ENCODE measurements around the gene CEP41.

- TF ChIP-seq CTCF (IDR thresholded peaks at IDR 0.05; ENCODE audit: insufficient read depth, low read length) (no peak), POLR2AphosphoS5 (IDR thresholded peaks at IDR 0.05; ENCODE audit: low read depth) (no peak), REST (IDR thresholded peaks at IDR 0.05; ENCODE audit: insufficient replicate concordance, low read depth) (no peak), SPI1 (IDR thresholded peaks at IDR 0.05; ENCODE audit: borderline replicate concordance, low read depth) (no peak), GABPA (IDR thresholded peaks at IDR 0.05; ENCODE audit: low read depth) (no peak)
Observed at GRCh38 chr7:130362251-130362816, 78.5 kb downstream of the CEP41 start.
